GM12878 (cell line): ENCODE data around the gene PRRC2A. TPM values are rescaled to one million over a fixed set of nuclear protein-coding genes. Genes with fewer than 3 reads are reported as not detected.
A peak's percentile ranks its signal among the peaks of the same experiment; 100 is the strongest.

Experiments used
- ATF3 ChIP-seq: IDR thresholded peaks from 2 replicates; pipeline ENCODE4 v1.6.1; 2011; ENCODE audit warnings: low read depth, mild to moderate bottlenecking, low read length, moderate library complexity, borderline replicate concordance; ENCODE audit errors: extremely low read depth
- BACH1 ChIP-seq: fragments of 450-650 bp; IDR thresholded peaks from 2 replicates; pipeline ENCODE4 v1.6.1; 2017; ENCODE audit warnings: mild to moderate bottlenecking, borderline replicate concordance
- BCL11A ChIP-seq: IDR thresholded peaks from 2 replicates; pipeline ENCODE4 v1.6.1; 2011; ENCODE audit warnings: low read depth, low read length
- BCL3 ChIP-seq: IDR thresholded peaks from 2 replicates; pipeline ENCODE4 v1.6.1; 2011; ENCODE audit warnings: borderline replicate concordance, low read depth, mild to moderate bottlenecking, moderate library complexity, low read length; ENCODE audit not compliant: insufficient read depth, poor library complexity, severe bottlenecking
- BCLAF1 ChIP-seq: fragments of 450-650 bp; IDR thresholded peaks from 2 replicates; pipeline ENCODE4 v1.6.1; 2017; ENCODE audit warnings: antibody characterized with exemption, mild to moderate bottlenecking, moderate library complexity
- CBFB ChIP-seq: IDR thresholded peaks from 2 replicates; pipeline ENCODE4 v1.6.1; 2016; ENCODE audit warnings: antibody characterized with exemption, low read depth
- CUX1 ChIP-seq: IDR thresholded peaks from 2 replicates; pipeline ENCODE4 v1.6.1; 2012; ENCODE audit warnings: improper control_type of control experiment, low read depth, low read length; ENCODE audit not compliant: insufficient replicate concordance
- EP300 ChIP-seq, 2 experiments: fragments of 150-350 bp in 1 of 2; IDR thresholded peaks; 2 replicates each; pipeline ENCODE4 v1.6.1; 2011 to 2012; ENCODE audit warnings: low read depth in 2 of 2, low read length in 2 of 2, borderline replicate concordance in 1 of 2, improper control_type of control experiment in 1 of 2, inconsistent platforms in 1 of 2; ENCODE audit not compliant: control insufficient read depth in 1 of 2
- HDGF ChIP-seq: fragments of 450-650 bp; IDR thresholded peaks from 2 replicates; pipeline ENCODE4 v1.6.1; 2016; ENCODE audit warnings: antibody characterized with exemption
- IKZF1 ChIP-seq: fragments of 450-650 bp; conservative IDR thresholded peaks from 2 replicates; pipeline ENCODE4 v1.6.1; 2017; ENCODE audit warnings: antibody characterized with exemption, mild to moderate bottlenecking
- KAT2A ChIP-seq: conservative IDR thresholded peaks from 2 replicates; pipeline ENCODE4 v1.6.1; 2011; ENCODE audit warnings: low read depth, low read length; ENCODE audit not compliant: control insufficient read depth
- PAX5 ChIP-seq: IDR thresholded peaks from 2 replicates; pipeline ENCODE4 v1.6.1; 2011; ENCODE audit warnings: low read depth, low read length, borderline replicate concordance
- RELA ChIP-seq: fragments of 450-650 bp; IDR thresholded peaks from 2 replicates; pipeline ENCODE4 v1.8.0; 2014; ENCODE audit warnings: borderline replicate concordance; ENCODE audit not compliant: partially characterized antibody
- SMARCA5 ChIP-seq: fragments of 450-650 bp; IDR thresholded peaks from 2 replicates; pipeline ENCODE4 v1.6.1; 2017; ENCODE audit warnings: mild to moderate bottlenecking
- SPI1 ChIP-seq: IDR thresholded peaks from 2 replicates; pipeline ENCODE4 v1.6.1; 2011; ENCODE audit warnings: low read depth, mild to moderate bottlenecking, low read length, moderate library complexity, borderline replicate concordance; ENCODE audit not compliant: insufficient read depth
- STAT3 ChIP-seq: IDR thresholded peaks from 2 replicates; pipeline ENCODE4 v1.6.1; 2011; ENCODE audit warnings: low read depth, low read length, improper control_type of control experiment
- USF2 ChIP-seq: IDR thresholded peaks from 2 replicates; pipeline ENCODE4 v1.6.1; 2011; ENCODE audit warnings: low read depth, low read length, improper control_type of control experiment, borderline replicate concordance
- ZNF384 ChIP-seq: IDR thresholded peaks from 2 replicates; pipeline ENCODE4 v1.6.1; 2012; ENCODE audit warnings: low read depth, mild to moderate bottlenecking, low read length, improper control_type of control experiment, borderline replicate concordance
- polyA plus RNA-seq, 11 experiments: library from polyadenylated mRNA; depleted of rRNA in 4 of 11; unstranded in 6 of 11; stranded (reverse) in 5 of 11; fragments of >200 nt; fragmentation: Nextera tagmentation in 4 of 11; fragmentation: Illumina TruSeq in 1 of 11; extraction: Ambion mirVana in 4 of 11; extraction: Trizol in 1 of 11; gene quantifications; 1 replicate in 1 of 11; 2 replicates in 10 of 11; pipeline versions ENCODE4 v1.2.1 to v1.2.3, GENCODE V29; 2011 to 2016; ENCODE audit warnings: inconsistent platforms in 2 of 11, missing spikeins in 2 of 11, low read depth in 1 of 11
- total RNA-seq, 4 experiments: library from RNA; depleted of rRNA in 3 of 4; stranded (reverse); fragments of >200 nt in 3 of 4; fragmentation: Illumina TruSeq in 1 of 4; extraction: Trizol in 1 of 4; gene quantifications; 2 replicates each; pipeline versions ENCODE4 v1.2.1 to v1.2.3, GENCODE V29; 2013 to 2021

The PRRC2A gene
- total and polyA plus RNA-seq, 10 of the 15 experiments (the other 5 are each of a cell fraction or from before 2014, with no cell fraction given) = 0.40 to 244 (median 61.3) TPM

DNA sequence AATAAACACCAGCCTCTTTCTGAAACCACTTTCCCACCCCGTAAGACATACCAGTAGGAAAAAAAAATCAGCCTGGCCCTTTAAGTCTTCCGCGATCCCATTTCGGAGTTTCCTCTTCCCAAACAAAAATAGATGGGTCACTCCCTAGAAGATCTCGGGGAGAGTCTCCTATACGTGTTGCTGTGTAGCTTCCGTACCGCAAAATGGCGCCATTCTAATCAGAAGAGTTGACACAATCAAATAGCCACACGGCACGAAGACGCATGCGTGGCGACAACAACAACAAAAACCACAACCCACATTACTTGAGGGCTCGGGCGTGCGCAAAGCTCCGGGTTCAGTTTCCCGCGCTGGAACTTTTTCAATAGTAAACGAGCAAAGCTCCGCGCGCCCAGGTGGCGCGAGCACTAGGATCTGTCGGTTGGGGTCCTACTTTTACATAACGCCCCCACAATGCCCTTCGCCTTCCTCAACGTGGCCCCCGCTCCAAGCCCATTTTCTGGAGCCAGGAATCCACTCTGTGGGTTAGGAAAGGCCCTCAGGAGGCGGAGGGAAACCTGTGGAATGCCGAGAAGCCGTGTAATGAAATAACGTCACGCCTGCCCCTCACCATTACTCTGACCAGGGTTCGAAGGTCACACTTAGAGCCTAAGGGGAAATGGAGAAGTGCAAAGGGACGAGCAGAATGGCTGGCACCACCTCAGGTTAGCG lies 44.4 kb downstream of the PRRC2A start, which contains the start of gene GPANK1 (continued):
- TF ChIP-seq ATF3 (no peak), BCL11A (no peak), STAT3 (no peak), HDGF (peak; percentile 19; the same call in 1 of the 2 replicates), SPI1 (peak; percentile 75; the same call in 1 of the 2 replicates), BACH1 (peak; percentile 8; the same call in 1 of the 2 replicates), KAT2A (no peak), ZNF384 (no peak), IKZF1 (peak; percentile 70), BCLAF1 (no peak), SMARCA5 (no peak), CUX1 (no peak), PAX5 (peak; percentile 29; the same call in 1 of the 2 replicates), CBFB (peak; percentile 90), USF2 (no peak), RELA (no peak), EP300 (IDR thresholded peaks at IDR 0.05; ENCODE audit: borderline replicate concordance in 1 of 2, control insufficient read depth in 1 of 2, low read depth in 2 of 2, low read length in 2 of 2) (peak; percentile 23 to 28; a peak in 2 of 4 replicates), BCL3 (no peak)
